ENCODE data around the gene C9orf40. TPM values are rescaled to one million over a fixed set of nuclear protein-coding genes. Genes with fewer than 3 reads are reported as not detected.
A peak's percentile ranks its signal among the peaks of the same experiment; 100 is the strongest.

C9orf40 gene
- polyA plus RNA-seq, 1 of the 3 experiments (the other 2 are of a cell fraction) = 2.0 TPM

- CTCF ChIA-PET = interaction anchor here (0.9 to 3.0 kb wide), 13 partner anchors 8 to 185 kb away, joined by 3 to 30 read pairs (median 4); no protein-coding TSS in a partner anchor
- no peak for DNase-seq
- peak overlapping the region; percentile 99 for H3K4me2 ChIP-seq
- peak overlapping the region; percentile 1 to 68; a peak in 2 of 4 replicates for H3K27ac ChIP-seq (ENCODE audit: low read depth in 2 of 2, low read length in 1 of 2)
- H3K27me3 ChIP-seq (ENCODE audit: insufficient read depth) = no peaks in the 10 kb centered on the region
- peak overlapping the region; percentile 94 for H2AFZ ChIP-seq (ENCODE audit: low read depth)
- 0 out of 2 replicates have a peak, but pooled peaks cover 7% of the 10 kb centered on the region for H3K79me2 ChIP-seq (ENCODE audit: insufficient read depth)
- POLR2A ChIA-PET = interaction anchor here (2.5 kb wide), 1 partner anchor 74 kb away, joined by 8 read pairs; the partner anchor contains the start of gene CARNMT1
- no peaks in the 10 kb centered on the region for H3K9me2 ChIP-seq
- no peaks in the 10 kb centered on the region for H3K9me3 ChIP-seq
- H3K4me3 ChIP-seq (ENCODE audit: low read depth in 2 of 2, low read length in 1 of 2) = peak overlapping the region; percentile 85 to 97
- WGBS (ENCODE audit: low lambda C conversion rate) = 68% methylated on average over 8 of the region's 8 CpGs
- peaks cover 12% of the 10 kb centered on the region for H3F3A ChIP-seq (replicated peaks; ENCODE audit: insufficient read depth)
- no peak for TF ChIP-seq FOXM1 (IDR thresholded peaks at IDR 0.05; ENCODE audit: low read depth)
- no peak for TF ChIP-seq MAX (IDR thresholded peaks at IDR 0.05; ENCODE audit: low read depth)
- TF ChIP-seq CHD2 (IDR thresholded peaks at IDR 0.05; ENCODE audit: low read length, partially characterized antibody) = no peak
- TF ChIP-seq USF1 (IDR thresholded peaks at IDR 0.05; ENCODE audit: borderline replicate concordance, low read depth) = no peak
- TF ChIP-seq JUND (IDR thresholded peaks at IDR 0.05) = no peak
- no peak for TF ChIP-seq NFIC (IDR thresholded peaks at IDR 0.05; ENCODE audit: borderline replicate concordance)
- no peaks in the 10 kb centered on the region for H4K20me1 ChIP-seq (ENCODE audit: insufficient read depth)
- H3K9ac ChIP-seq = peak overlapping the region; percentile 79; the same call in 1 of the 2 replicates
- no peaks in the 10 kb centered on the region for H3K36me3 ChIP-seq (replicated peaks in 1 of 2; ENCODE audit: control insufficient read depth in 1 of 2, insufficient read depth in 2 of 2, low read length in 1 of 2)
- no peaks in the 10 kb centered on the region; a peak in 1 of 4 replicates for H3K4me1 ChIP-seq (ENCODE audit: control insufficient read depth in 1 of 2, insufficient read depth in 2 of 2, low read depth in 1 of 2, low read length in 1 of 2)
Observed at GRCh38 chr9:74953235-74953751, 581 bp upstream of the C9orf40 start.

- ChIA-PET CTCF (interaction anchor here (0.6 to 3.0 kb wide), 36 partner anchors 9 to 391 kb away, joined by 3 to 30 read pairs (median 4); partner anchors contain the start of genes OSTF1 and TRPM6), POLR2A (interaction anchor here (2.5 kb wide), 1 partner anchor 76 kb away, joined by 8 read pairs; the partner anchor contains the start of gene CARNMT1)
- H3K27me3 ChIP-seq (ENCODE audit: insufficient read depth) = no peaks in the 10 kb centered on the region
- no peaks in the 10 kb centered on the region for H3K9me2 ChIP-seq
- no peaks in the 10 kb centered on the region for H3K9me3 ChIP-seq
- H3K36me3 ChIP-seq (replicated peaks in 1 of 2; ENCODE audit: control insufficient read depth in 1 of 2, insufficient read depth in 2 of 2, low read length in 1 of 2) = peaks cover 0 to 2% of the 10 kb centered on the region in 2 experiments
- TF ChIP-seq GABPA (IDR thresholded peaks at IDR 0.05; ENCODE audit: low read depth) (no peak), ELF1 (IDR thresholded peaks at IDR 0.05) (no peak), TAF1 (IDR thresholded peaks at IDR 0.05; ENCODE audit: borderline replicate concordance, low read depth, low read length) (no peak), MEF2A (IDR thresholded peaks at IDR 0.05; ENCODE audit: borderline replicate concordance, low read depth) (no peak), TCF12 (IDR thresholded peaks at IDR 0.05) (no peak), SMC3 (IDR thresholded peaks at IDR 0.05; ENCODE audit: low read depth, low read length) (no peak), SIN3A (IDR thresholded peaks at IDR 0.05; ENCODE audit: borderline replicate concordance, low read depth, low read length) (no peak), MAX (IDR thresholded peaks at IDR 0.05; ENCODE audit: low read depth) (no peak), TEAD4 (IDR thresholded peaks at IDR 0.05; ENCODE audit: borderline replicate concordance, insufficient read depth) (no peak), EP300 (IDR thresholded peaks at IDR 0.05; ENCODE audit: borderline replicate concordance in 1 of 2, low read depth in 1 of 2, low read length in 1 of 2) (no peak), FOXM1 (IDR thresholded peaks at IDR 0.05; ENCODE audit: low read depth) (no peak), YY1 (IDR thresholded peaks at IDR 0.05; ENCODE audit: low read depth) (no peak), USF2 (IDR thresholded peaks at IDR 0.05; ENCODE audit: borderline replicate concordance, low read depth, low read length) (no peak), GATA2 (CRISPR knock-in tag; IDR thresholded peaks at IDR 0.05) (no peak)
- H3K4me2 ChIP-seq = peak overlapping the region; percentile 99
- no peaks in the 10 kb centered on the region; a peak in 1 of 4 replicates for H3K4me1 ChIP-seq (ENCODE audit: control insufficient read depth in 1 of 2, insufficient read depth in 2 of 2, low read depth in 1 of 2, low read length in 1 of 2)
- peak overlapping the region; percentile 85 to 97 for H3K4me3 ChIP-seq (ENCODE audit: low read depth in 2 of 2, low read length in 1 of 2)
- H3F3A ChIP-seq (replicated peaks; ENCODE audit: insufficient read depth) = peaks cover 12% of the 10 kb centered on the region
- peak; percentile 60 for DNase-seq
- H3K9ac ChIP-seq = peak overlapping the region; percentile 68
- under 1% methylated on average over 27 of the region's 30 CpGs for WGBS (ENCODE audit: low lambda C conversion rate)
- H3K79me2 ChIP-seq (ENCODE audit: insufficient read depth) = 0 out of 2 replicates have a peak, but pooled peaks cover 7% of the 10 kb centered on the region
- H3K27ac ChIP-seq (ENCODE audit: low read depth in 2 of 2, low read length in 1 of 2) = peak overlapping the region in 1 of 2 experiments; percentile 67; a peak in 3 of 4 replicates
- H4K20me1 ChIP-seq (ENCODE audit: insufficient read depth) = no peaks in the 10 kb centered on the region
- H2AFZ ChIP-seq (ENCODE audit: low read depth) = peak overlapping the region; percentile 84
Observed at GRCh38 chr9:74951725-74952151, 974 bp downstream of the C9orf40 start.

Data from SK-N-SH (cell line).